Measurements from ENCODE around the gene IPO5. TPM values are rescaled to one million over a fixed set of nuclear protein-coding genes. Genes with fewer than 3 reads are reported as not detected.
"Not testable (repeated sequence)": the region's sequence is repeated elsewhere in the genome, so short reads cannot be mapped to it uniquely, and the experiment has no call there.

IPO5 gene
- total and polyA plus RNA-seq, 3 experiments from 2014 or later, result 38.2 to 239 (median 225) TPM

- no peak overlapping the region for H3K4me3 Mint-ChIP-seq
These were observed 72.1 kb downstream of the IPO5 start for GRCh38 chr13:98025480-98026025.

GRCh38 chr13:98026457-98026857 is 73.0 kb downstream of the IPO5 start:
- ChIA-PET POLR2A (interaction anchor here (0.7 kb wide), 1 partner anchor 457 kb away, joined by 6 read pairs; no protein-coding TSS in a partner anchor), CTCF (interaction anchor here (1.4 kb wide), 1 partner anchor 419 kb away, joined by 3 read pairs; no protein-coding TSS in a partner anchor)
- Histone ChIP-seq H3K36me3 (ENCODE audit: insufficient read depth, low read length) (no peaks in the 10 kb centered on the region), H3K4me3 (ENCODE audit: low read length) (no peak overlapping the region), H3K4me1 (ENCODE audit: insufficient read depth, low read length) (no peaks in the 10 kb centered on the region), H3K27ac (ENCODE audit: low read depth, low read length) (no peak overlapping the region), H3K27me3 (ENCODE audit: insufficient read depth, low read length, poor library complexity, severe bottlenecking) (no peaks in the 10 kb centered on the region), H3K9me3 (ENCODE audit: low read length) (no peaks in the 10 kb centered on the region)
- Mint-ChIP-seq H3K36me3 (peaks cover 3 to 24% (median 8%) of the 10 kb centered on the region in 3 donors), H3K27me3 (no peaks in the 10 kb centered on the region), H3K4me3 (no peak overlapping the region), H3K27ac (no peak overlapping the region), H3K9me3 (no peaks in the 10 kb centered on the region), H3K4me1 (no peaks in the 10 kb centered on the region)
- DNase-seq, result no peak

More at GRCh38 chr13:98025480-98026025, 72.1 kb downstream of the IPO5 start:
- POLR2A ChIA-PET, result interaction anchor here (0.7 kb wide), 1 partner anchor 458 kb away, joined by 6 read pairs; no protein-coding TSS in a partner anchor
- H3K27me3 ChIP-seq (ENCODE audit: insufficient read depth, low read length, poor library complexity, severe bottlenecking), result no peaks in the 10 kb centered on the region
- Mint-ChIP-seq H3K9me3 (no peaks in the 10 kb centered on the region), H3K27me3 (no peaks in the 10 kb centered on the region), H3K27ac (no peak overlapping the region), H3K4me1 (no peaks in the 10 kb centered on the region), H3K36me3 (peaks cover 4 to 31% (median 11%) of the 10 kb centered on the region in 3 donors)
- no peaks in the 10 kb centered on the region for H3K4me1 ChIP-seq (ENCODE audit: insufficient read depth, low read length)
- CTCF ChIA-PET, result interaction anchor here (1.4 kb wide), 1 partner anchor 420 kb away, joined by 3 read pairs; no protein-coding TSS in a partner anchor
- no peak overlapping the region for H3K27ac ChIP-seq (ENCODE audit: low read depth, low read length)
- no peaks in the 10 kb centered on the region for H3K9me3 ChIP-seq (ENCODE audit: low read length)
- no peak overlapping the region for H3K4me3 ChIP-seq (ENCODE audit: low read length)
- no peaks in the 10 kb centered on the region for H3K36me3 ChIP-seq (ENCODE audit: insufficient read depth, low read length)
- no peak for DNase-seq

GRCh38 chr13:98032168-98032567 is 78.7 kb downstream of the IPO5 start:
- H3K27me3 Mint-ChIP-seq, result peaks cover 0 to 5% of the 10 kb centered on the region in 2 donors
- Histone ChIP-seq H3K27ac (ENCODE audit: low read depth, low read length) (no peak overlapping the region), H3K27me3 (ENCODE audit: insufficient read depth, low read length, poor library complexity, severe bottlenecking) (no peaks in the 10 kb centered on the region), H3K9me3 (ENCODE audit: low read length) (no peaks in the 10 kb centered on the region), H3K4me1 (ENCODE audit: insufficient read depth, low read length) (no peaks in the 10 kb centered on the region), H3K4me3 (ENCODE audit: low read length) (no peak overlapping the region), H3K36me3 (ENCODE audit: insufficient read depth, low read length) (no peaks in the 10 kb centered on the region)
- ChIA-PET CTCF (no interaction called here), POLR2A (no interaction called here)
- H3K4me3 Mint-ChIP-seq, result no peak overlapping the region
- H3K4me1 Mint-ChIP-seq, result no peaks in the 10 kb centered on the region
- no peak for DNase-seq
- no peaks in the 10 kb centered on the region for H3K9me3 Mint-ChIP-seq
- no peaks in the 10 kb centered on the region for H3K36me3 Mint-ChIP-seq
- no peak overlapping the region for H3K27ac Mint-ChIP-seq

GRCh38 chr13:98033277-98034247 is 80.1 kb downstream of the IPO5 start:
- H3K9me3 Mint-ChIP-seq, result no peaks in the 10 kb centered on the region
- no peaks in the 10 kb centered on the region for H3K4me1 Mint-ChIP-seq
- no peak overlapping the region for H3K4me3 Mint-ChIP-seq
- Histone ChIP-seq H3K27ac (ENCODE audit: low read depth, low read length) (no peak overlapping the region), H3K4me1 (ENCODE audit: insufficient read depth, low read length) (no peaks in the 10 kb centered on the region), H3K36me3 (ENCODE audit: insufficient read depth, low read length) (no peaks in the 10 kb centered on the region), H3K27me3 (ENCODE audit: insufficient read depth, low read length, poor library complexity, severe bottlenecking) (no peaks in the 10 kb centered on the region), H3K4me3 (ENCODE audit: low read length) (no peak overlapping the region), H3K9me3 (ENCODE audit: low read length) (no peaks in the 10 kb centered on the region)
- no peak for DNase-seq
- POLR2A ChIA-PET, result no interaction called here
- H3K36me3 Mint-ChIP-seq, result no peaks in the 10 kb centered on the region
- H3K27me3 Mint-ChIP-seq, result peaks cover 0 to 5% of the 10 kb centered on the region in 2 donors
- CTCF ChIA-PET, result interaction anchor here (1.4 kb wide), 1 partner anchor 640 kb away, joined by 3 read pairs; no protein-coding TSS in a partner anchor
- H3K27ac Mint-ChIP-seq, result no peak overlapping the region

- H3K36me3 ChIP-seq (ENCODE audit: insufficient read depth, low read length), result no peaks in the 10 kb centered on the region
- Mint-ChIP-seq H3K27me3 (peaks cover 2 to 5% of the 10 kb centered on the region in 2 donors), H3K9me3 (no peaks in the 10 kb centered on the region), H3K27ac (no peak overlapping the region), H3K4me1 (no peaks in the 10 kb centered on the region), H3K36me3 (no peaks in the 10 kb centered on the region), H3K4me3 (no peak overlapping the region)
- no peak overlapping the region for H3K27ac ChIP-seq (ENCODE audit: low read depth, low read length)
- CTCF ChIA-PET, result no interaction called here
- H3K4me3 ChIP-seq (ENCODE audit: low read length), result no peak overlapping the region
- H3K4me1 ChIP-seq (ENCODE audit: insufficient read depth, low read length), result no peaks in the 10 kb centered on the region
- POLR2A ChIA-PET, result no interaction called here
- DNase-seq, result no peak
- no peaks in the 10 kb centered on the region for H3K27me3 ChIP-seq (ENCODE audit: insufficient read depth, low read length, poor library complexity, severe bottlenecking)
- no peaks in the 10 kb centered on the region for H3K9me3 ChIP-seq (ENCODE audit: low read length)
These were observed 81.9 kb downstream of the IPO5 start for GRCh38 chr13:98035373-98035772.

GRCh38 chr13:98036564-98037302 is 83.3 kb downstream of the IPO5 start:
- POLR2A ChIA-PET; H3K9me3 ChIP-seq (ENCODE audit: low read length): not testable (repeated sequence)
- CTCF ChIA-PET, result interaction anchor here (0.7 kb wide), 1 partner anchor 638 kb away, joined by 3 read pairs; no protein-coding TSS in a partner anchor

GRCh38 chr13:98039261-98039660 is 85.8 kb downstream of the IPO5 start:
- no peaks in the 10 kb centered on the region for H3K4me1 Mint-ChIP-seq
- CTCF ChIA-PET, result no interaction called here
- peaks cover 2 to 5% of the 10 kb centered on the region in 2 donors for H3K27me3 Mint-ChIP-seq
- no peaks in the 10 kb centered on the region for H3K36me3 Mint-ChIP-seq
- H3K9me3 Mint-ChIP-seq, result no peaks in the 10 kb centered on the region
- H3K9me3 ChIP-seq (ENCODE audit: low read length), result no peaks in the 10 kb centered on the region
- H3K36me3 ChIP-seq (ENCODE audit: insufficient read depth, low read length), result no peaks in the 10 kb centered on the region
- H3K27ac Mint-ChIP-seq, result no peak overlapping the region
- no peak overlapping the region for H3K27ac ChIP-seq (ENCODE audit: low read depth, low read length)
- no peak overlapping the region for H3K4me3 Mint-ChIP-seq
- H3K27me3 ChIP-seq (ENCODE audit: insufficient read depth, low read length, poor library complexity, severe bottlenecking), result no peaks in the 10 kb centered on the region
- POLR2A ChIA-PET, result no interaction called here
- DNase-seq, result no peak
- no peaks in the 10 kb centered on the region for H3K4me1 ChIP-seq (ENCODE audit: insufficient read depth, low read length)
- no peak overlapping the region for H3K4me3 ChIP-seq (ENCODE audit: low read length)

More at GRCh38 chr13:98036564-98037302, 83.3 kb downstream of the IPO5 start:
- H3K9me3 Mint-ChIP-seq; H3K4me3 ChIP-seq (ENCODE audit: low read length); H3K27ac Mint-ChIP-seq; H3K4me1 ChIP-seq (ENCODE audit: insufficient read depth, low read length); H3K36me3 Mint-ChIP-seq; H3K4me1 Mint-ChIP-seq; H3K27me3 Mint-ChIP-seq; H3K4me3 Mint-ChIP-seq; DNase-seq; H3K27ac ChIP-seq (ENCODE audit: low read depth, low read length); H3K36me3 ChIP-seq (ENCODE audit: insufficient read depth, low read length); H3K27me3 ChIP-seq (ENCODE audit: insufficient read depth, low read length, poor library complexity, severe bottlenecking): not testable (repeated sequence)

All from CD8-positive, alpha-beta memory T cell (primary cell).